Activated naive CD8-positive, alpha-beta T cell (primary cell): ENCODE measurements around the gene NAT14.
"Not testable (repeated sequence)": the region's sequence is repeated elsewhere in the genome, so short reads cannot be mapped to it uniquely, and the experiment has no call there.

Experiments used
- H3K27ac Mint-ChIP-seq: one replicate; pipeline ENCODE4 v1.8.0; 2021; ENCODE audit warnings: mixed read lengths
- H3K27me3 Mint-ChIP-seq: one replicate; pipeline ENCODE4 v1.8.0; 2021; ENCODE audit warnings: mixed read lengths
- H3K36me3 Mint-ChIP-seq: one replicate; pipeline ENCODE4 v1.8.0; 2021; ENCODE audit warnings: mixed read lengths
- H3K4me1 Mint-ChIP-seq: one replicate; pipeline ENCODE4 v1.8.0; 2021; ENCODE audit warnings: low read depth, mixed read lengths
- H3K4me3 Mint-ChIP-seq: one replicate; pipeline ENCODE4 v1.8.0; 2021; ENCODE audit warnings: mild to moderate bottlenecking, mixed read lengths
- H3K9me3 Mint-ChIP-seq: one replicate; pipeline ENCODE4 v1.8.0; 2021; ENCODE audit warnings: low read depth, mixed read lengths

NAT14 gene

GRCh38 chr19:55448175-55448490 is 36.9 kb upstream of the NAT14 start:
- not testable (repeated sequence) for H3K27ac Mint-ChIP-seq, H3K4me3 Mint-ChIP-seq, H3K36me3 Mint-ChIP-seq, H3K4me1 Mint-ChIP-seq, H3K9me3 Mint-ChIP-seq
- peaks cover 17% of the 10 kb centered on the region for H3K27me3 Mint-ChIP-seq

- Mint-ChIP-seq H3K9me3 (no peaks in the 10 kb centered on the region), H3K4me1 (peaks cover 8% of the 10 kb centered on the region), H3K27me3 (peaks cover 11% of the 10 kb centered on the region), H3K4me3 (no peak overlapping the region), H3K36me3 (peaks cover 5% of the 10 kb centered on the region), H3K27ac (no peak overlapping the region)
Observed at GRCh38 chr19:55449469-55449868, 35.5 kb upstream of the NAT14 start.

GRCh38 chr19:55451163-55451964 is 33.6 kb upstream of the NAT14 start:
- H3K4me3 Mint-ChIP-seq, result peak overlapping the region; percentile 78
- H3K27me3 Mint-ChIP-seq, result peaks cover 3% of the 10 kb centered on the region
- no peak overlapping the region for H3K27ac Mint-ChIP-seq
- H3K4me1 Mint-ChIP-seq, result peaks cover 8% of the 10 kb centered on the region
- H3K9me3 Mint-ChIP-seq, result no peaks in the 10 kb centered on the region
- H3K36me3 Mint-ChIP-seq, result peaks cover 7% of the 10 kb centered on the region

- Mint-ChIP-seq H3K4me3 (peak overlapping the region; percentile 78), H3K27me3 (peaks cover 3% of the 10 kb centered on the region), H3K27ac (no peak overlapping the region), H3K36me3 (peaks cover 7% of the 10 kb centered on the region), H3K9me3 (no peaks in the 10 kb centered on the region), H3K4me1 (peaks cover 8% of the 10 kb centered on the region)
Observed at GRCh38 chr19:55451965-55452748, 32.8 kb upstream of the NAT14 start.

- peaks cover 3% of the 10 kb centered on the region for H3K27me3 Mint-ChIP-seq
- peak overlapping the region; percentile 60 for H3K4me3 Mint-ChIP-seq
Observed at GRCh38 chr19:55452749-55453346, 32.1 kb upstream of the NAT14 start.

GRCh38 chr19:55453511-55454260 is 31.3 kb upstream of the NAT14 start:
- Mint-ChIP-seq H3K9me3 (no peaks in the 10 kb centered on the region), H3K4me1 (peaks cover 8% of the 10 kb centered on the region), H3K27ac (no peak overlapping the region), H3K36me3 (peaks cover 7% of the 10 kb centered on the region), H3K4me3 (peak overlapping the region; percentile 60), H3K27me3 (peaks cover 3% of the 10 kb centered on the region)

More at GRCh38 chr19:55452749-55453346, 32.1 kb upstream of the NAT14 start:
- H3K27ac Mint-ChIP-seq, result no peak overlapping the region
- peaks cover 8% of the 10 kb centered on the region for H3K4me1 Mint-ChIP-seq
- H3K36me3 Mint-ChIP-seq, result peaks cover 7% of the 10 kb centered on the region
- no peaks in the 10 kb centered on the region for H3K9me3 Mint-ChIP-seq

DNA sequence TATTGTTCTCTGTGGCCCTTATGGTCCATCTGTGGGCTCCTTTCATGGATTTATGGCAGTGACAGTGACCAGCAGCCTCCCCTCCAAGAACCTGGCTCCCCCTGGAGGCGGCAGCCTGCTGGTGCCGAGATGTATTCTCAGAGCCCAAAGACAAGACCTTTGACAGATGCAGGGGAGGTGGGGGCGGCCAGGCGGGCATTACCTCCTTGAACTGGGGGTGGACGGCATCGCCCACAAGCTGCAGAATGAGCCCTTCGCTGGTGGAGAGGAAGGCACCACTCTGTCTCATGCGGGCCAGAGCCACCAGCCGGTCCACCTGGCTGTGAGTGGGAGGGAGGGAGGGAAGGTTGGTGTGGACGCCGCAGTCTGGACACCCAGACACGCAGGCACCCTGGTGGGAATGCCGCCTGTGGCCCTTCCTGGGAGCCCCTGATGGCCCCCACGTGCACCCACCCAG is 30.2 kb upstream of the NAT14 start:
- Mint-ChIP-seq H3K4me1 (peaks cover 10% of the 10 kb centered on the region), H3K36me3 (peaks cover 7% of the 10 kb centered on the region), H3K4me3 (no peak overlapping the region), H3K27me3 (peaks cover 3% of the 10 kb centered on the region), H3K27ac (no peak overlapping the region), H3K9me3 (no peaks in the 10 kb centered on the region)

- Mint-ChIP-seq H3K9me3 (no peaks in the 10 kb centered on the region), H3K4me3 (no peak overlapping the region), H3K27ac (no peak overlapping the region), H3K27me3 (peaks cover 3% of the 10 kb centered on the region), H3K36me3 (peaks cover 7% of the 10 kb centered on the region), H3K4me1 (peaks cover 18% of the 10 kb centered on the region)
Observed at GRCh38 chr19:55455576-55456235, 29.3 kb upstream of the NAT14 start.

GRCh38 chr19:55456347-55456746 is 28.6 kb upstream of the NAT14 start:
- no peak overlapping the region for H3K27ac Mint-ChIP-seq
- peaks cover 3% of the 10 kb centered on the region for H3K27me3 Mint-ChIP-seq
- H3K36me3 Mint-ChIP-seq, result peaks cover 7% of the 10 kb centered on the region
- H3K4me3 Mint-ChIP-seq, result no peak overlapping the region
- peaks cover 22% of the 10 kb centered on the region for H3K4me1 Mint-ChIP-seq
- no peaks in the 10 kb centered on the region for H3K9me3 Mint-ChIP-seq

GRCh38 chr19:55457683-55458457 is 27.1 kb upstream of the NAT14 start:
- Mint-ChIP-seq H3K4me3 (no peak overlapping the region), H3K27me3 (peaks cover 3% of the 10 kb centered on the region), H3K9me3 (no peaks in the 10 kb centered on the region), H3K4me1 (peaks cover 29% of the 10 kb centered on the region), H3K36me3 (peaks cover 7% of the 10 kb centered on the region), H3K27ac (peak overlapping the region; percentile 17)

GRCh38 chr19:55459551-55459949 is 25.4 kb upstream of the NAT14 start:
- Mint-ChIP-seq H3K36me3 (peaks cover 3% of the 10 kb centered on the region), H3K9me3 (no peaks in the 10 kb centered on the region), H3K4me3 (no peak overlapping the region), H3K27ac (no peak overlapping the region), H3K4me1 (peaks cover 24% of the 10 kb centered on the region), H3K27me3 (no peaks in the 10 kb centered on the region)

DNA sequence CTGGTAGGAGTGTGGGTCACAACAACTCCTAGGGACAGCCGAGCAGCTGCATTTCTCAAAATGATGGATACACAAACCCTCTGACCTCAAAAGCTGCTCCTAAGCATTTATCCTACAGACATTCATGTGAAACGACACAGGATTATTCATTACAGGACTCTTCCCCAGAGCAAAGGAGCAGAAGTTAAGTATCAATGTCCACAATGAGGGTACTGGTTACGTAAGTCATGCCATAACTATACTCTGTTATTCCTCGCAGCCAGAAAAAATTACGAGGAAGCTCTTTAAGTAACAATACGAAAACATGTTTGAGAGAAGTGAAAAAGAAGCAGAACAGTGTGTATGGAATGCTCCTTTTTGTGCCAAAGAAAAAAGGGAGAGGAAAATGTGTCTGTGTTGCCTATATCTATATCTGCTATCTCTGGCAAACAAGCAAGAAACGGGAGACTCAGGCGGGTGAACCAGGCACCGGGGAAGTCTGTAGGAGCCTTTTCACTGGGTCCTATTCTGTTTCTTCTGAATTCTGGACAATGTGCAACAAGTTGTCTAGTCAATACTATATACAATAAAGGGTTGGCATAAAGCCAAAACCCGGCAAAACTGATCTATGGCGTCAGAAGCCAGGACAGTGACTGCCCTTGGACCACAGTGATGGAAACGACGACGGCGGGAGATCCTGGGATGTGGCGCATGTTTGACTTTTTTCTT is 24.9 kb upstream of the NAT14 start:
- Mint-ChIP-seq H3K36me3 (no peaks in the 10 kb centered on the region), H3K9me3 (no peaks in the 10 kb centered on the region), H3K4me1 (peaks cover 24% of the 10 kb centered on the region), H3K4me3 (peak overlapping the region; percentile 89), H3K27me3 (no peaks in the 10 kb centered on the region), H3K27ac (peak overlapping the region; percentile 73)

DNA sequence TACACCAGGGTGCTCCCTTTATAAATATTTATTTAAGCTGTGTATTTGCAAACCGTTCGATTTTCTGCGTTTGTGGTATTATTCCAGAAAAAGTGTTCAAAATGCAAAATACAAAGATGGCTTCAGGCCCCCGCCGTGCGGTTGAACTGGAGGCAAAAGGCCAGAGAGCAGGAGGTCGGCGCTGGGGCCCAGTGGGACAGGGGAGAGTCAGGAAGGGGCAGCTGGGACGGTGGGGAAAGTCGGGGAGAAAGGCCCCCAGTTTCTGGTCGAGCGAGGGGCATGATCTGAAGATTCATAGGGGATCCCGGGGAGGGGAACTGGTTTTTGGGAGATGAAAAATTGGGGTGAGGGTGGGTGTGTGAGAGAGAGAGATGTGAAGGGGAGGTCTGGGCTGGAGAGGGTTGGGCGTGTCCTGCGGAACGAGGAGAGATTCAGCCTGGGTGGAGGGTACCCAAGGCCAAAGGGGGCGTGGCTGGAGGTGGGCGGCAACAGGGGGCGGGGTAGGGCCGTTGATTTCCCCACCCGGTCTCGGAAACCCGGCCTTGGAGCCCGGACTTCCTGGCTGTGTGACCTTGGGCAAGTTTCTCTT is 24.2 kb upstream of the NAT14 start:
- H3K9me3 Mint-ChIP-seq, result no peaks in the 10 kb centered on the region
- peak overlapping the region; percentile 73 for H3K27ac Mint-ChIP-seq
- H3K4me3 Mint-ChIP-seq, result peak overlapping the region; percentile 89
- peaks cover 24% of the 10 kb centered on the region for H3K4me1 Mint-ChIP-seq
- H3K27me3 Mint-ChIP-seq, result no peaks in the 10 kb centered on the region
- no peaks in the 10 kb centered on the region for H3K36me3 Mint-ChIP-seq
